ENCODE measurements around the gene RBFOX1.
"Not testable (repeated sequence)": the region's sequence is repeated elsewhere in the genome, so short reads cannot be mapped to it uniquely, and the experiment has no call there.

The RBFOX1 gene

DNA sequence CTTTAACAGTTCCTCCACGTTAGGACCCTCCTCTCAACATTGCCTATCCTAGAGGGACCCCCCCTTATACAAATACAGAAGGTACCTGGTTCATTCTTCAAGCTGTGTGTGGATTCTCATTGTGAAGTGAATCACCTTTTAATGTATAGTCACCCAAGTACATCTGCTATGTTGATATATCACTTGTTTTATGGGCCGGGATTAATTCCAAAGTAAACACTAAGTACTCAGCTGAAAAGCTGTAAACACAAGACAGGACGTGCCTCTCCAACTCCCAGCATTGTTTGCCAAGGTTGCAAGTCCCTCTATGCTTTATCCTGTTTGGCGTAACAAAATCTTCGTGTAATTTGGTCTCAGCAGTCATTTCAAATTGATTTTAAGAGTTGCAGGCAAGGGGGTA is 123.6 kb downstream of the RBFOX1 start:
- no peak for DNase-seq (ENCODE audit: low read depth in 1 of 2, low spot score in 1 of 2)

GRCh38 chr16:7458144-7458543 is 125.5 kb downstream of the RBFOX1 start:
- DNase-seq (ENCODE audit: low read depth in 1 of 2, low spot score in 1 of 2): no peak

- DNase-seq (ENCODE audit: low read depth in 1 of 2, low spot score in 1 of 2): no peak
Observed at GRCh38 chr16:7470344-7470743, 137.7 kb downstream of the RBFOX1 start.

- DNase-seq (ENCODE audit: low read depth in 1 of 2, low spot score in 1 of 2): no peak
Observed at GRCh38 chr16:7471268-7471667, 138.6 kb downstream of the RBFOX1 start.

GRCh38 chr16:7482032-7482431 is 149.4 kb downstream of the RBFOX1 start:
- no peak for DNase-seq (ENCODE audit: low read depth in 1 of 2, low spot score in 1 of 2)

DNA sequence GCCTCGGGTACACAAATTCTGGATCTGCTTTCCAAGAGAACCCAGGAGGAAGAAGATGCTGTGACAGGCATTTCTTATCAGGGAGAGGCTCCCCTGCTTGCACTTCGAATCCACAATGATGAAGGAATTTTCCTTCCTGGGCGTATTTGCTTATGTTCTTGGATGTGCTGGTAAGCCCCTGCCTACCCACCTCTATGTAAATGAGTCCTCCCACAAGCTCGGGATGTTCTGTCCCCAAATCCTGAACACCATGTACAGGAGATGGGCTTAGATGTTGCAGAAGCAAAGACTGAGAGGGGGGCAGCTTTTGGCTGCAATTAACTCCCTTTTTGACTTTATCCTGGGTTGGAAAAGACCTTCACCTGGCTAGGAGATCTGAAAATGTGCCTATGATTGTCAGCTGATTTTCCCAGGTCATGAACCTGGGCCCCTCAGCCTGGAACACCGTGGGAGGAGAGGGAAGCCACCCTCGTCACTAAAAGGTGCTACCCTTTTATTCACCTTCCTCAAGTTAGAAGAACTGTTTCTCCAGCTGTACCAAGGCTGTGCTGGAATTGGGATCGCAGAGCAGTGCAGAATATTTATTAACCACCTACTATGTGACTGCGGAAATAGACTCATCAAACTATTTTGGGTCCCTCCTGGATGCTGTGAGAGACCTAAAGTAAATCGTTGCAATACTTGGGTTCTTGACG is 150.1 kb downstream of the RBFOX1 start:
- no peak for DNase-seq (ENCODE audit: low read depth in 1 of 2, low spot score in 1 of 2)

DNA sequence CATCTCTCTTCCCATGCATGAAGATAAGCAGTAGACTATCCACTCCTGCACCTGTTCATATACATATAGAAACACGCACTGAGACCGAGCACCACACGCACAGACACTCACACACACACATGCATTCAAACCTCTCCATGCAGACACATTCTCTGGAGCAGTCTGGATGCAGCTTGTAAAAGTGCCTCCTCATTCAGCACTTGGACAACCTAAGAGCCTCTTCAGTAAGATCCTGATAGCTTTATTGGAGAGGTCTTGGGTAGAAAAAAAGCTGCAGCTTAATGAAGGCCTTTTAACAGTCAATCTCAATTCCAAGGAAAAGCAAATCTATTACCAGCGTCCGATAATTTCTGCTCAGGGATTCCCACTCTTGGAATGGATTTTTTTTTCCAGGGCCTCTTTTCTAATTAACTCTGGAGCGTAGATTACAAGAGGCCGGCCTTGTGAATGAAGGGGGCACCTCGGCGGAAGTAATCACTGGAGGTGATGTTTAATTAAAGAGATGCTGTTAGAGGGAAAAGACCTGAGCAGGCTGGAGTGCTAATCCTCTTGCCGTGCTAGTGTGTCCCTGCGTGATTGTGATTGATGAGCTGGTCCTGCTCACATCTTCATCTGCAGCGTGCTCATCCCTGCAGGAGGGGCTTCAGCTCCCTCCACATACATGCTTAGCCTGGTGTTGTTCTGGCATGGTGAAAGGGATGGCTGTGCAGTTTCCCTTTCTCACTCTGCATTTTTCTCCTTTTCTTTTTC is 155.1 kb downstream of the RBFOX1 start:
- no peak for DNase-seq (ENCODE audit: low read depth in 1 of 2, low spot score in 1 of 2)

DNA sequence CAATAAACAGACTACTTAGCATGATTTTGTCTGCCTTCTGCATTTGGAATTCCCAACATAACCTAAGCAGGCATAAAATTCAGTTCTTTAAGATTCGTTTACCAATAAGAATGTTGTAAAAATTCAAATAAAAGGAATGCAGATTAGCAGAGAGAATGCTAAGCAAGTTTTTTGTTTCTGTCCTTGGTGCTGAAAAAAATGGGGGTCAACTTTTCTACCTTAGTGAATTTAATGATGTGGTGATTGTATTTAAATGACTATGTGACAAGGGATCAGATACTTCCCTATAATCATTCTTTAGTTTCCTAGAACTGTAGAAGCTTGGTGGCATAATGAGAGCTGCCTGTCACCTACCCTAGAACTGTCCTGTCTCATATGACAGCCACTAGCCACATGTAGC is 159.5 kb downstream of the RBFOX1 start:
- DNase-seq (ENCODE audit: low read depth in 1 of 2, low spot score in 1 of 2): no peak

DNA sequence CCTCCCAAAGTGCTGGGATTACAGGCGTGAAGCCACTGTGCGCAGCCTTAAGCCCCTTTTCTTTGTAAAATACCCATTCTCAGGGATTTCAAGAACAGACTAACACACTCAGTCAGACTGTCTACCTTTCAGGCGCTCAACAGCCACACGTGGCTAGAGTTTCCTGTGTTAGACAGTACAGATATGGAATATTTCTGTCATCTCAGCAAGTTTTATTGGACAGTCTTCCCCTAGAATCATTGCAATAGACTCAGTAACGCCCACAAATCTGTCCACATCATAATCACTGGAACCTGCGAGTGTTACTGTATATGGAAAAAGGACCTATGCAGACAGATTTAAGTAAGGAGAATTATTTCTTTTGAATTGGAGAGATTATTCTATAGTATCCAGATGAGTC is 160.5 kb downstream of the RBFOX1 start:
- no peak for DNase-seq (ENCODE audit: low read depth in 1 of 2, low spot score in 1 of 2)

DNA sequence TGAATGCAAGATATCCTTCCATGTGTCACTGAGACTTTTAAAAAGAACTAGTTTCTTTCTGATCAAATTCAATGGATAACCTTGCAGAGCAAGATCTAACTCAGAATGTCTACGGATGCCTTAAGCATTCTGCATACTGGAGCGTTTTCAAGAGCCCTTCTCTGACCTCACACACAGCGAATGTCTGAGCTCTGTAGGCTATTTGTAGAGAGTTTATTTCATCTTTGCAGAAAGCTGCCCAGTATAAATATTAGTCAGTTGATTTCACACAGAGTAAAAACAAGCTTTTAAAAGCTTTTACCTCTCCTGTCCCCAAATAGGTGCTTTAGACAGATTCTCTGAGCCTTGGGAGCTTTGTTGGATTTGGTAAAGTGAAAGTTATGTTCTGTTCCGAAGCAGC is 165.0 kb downstream of the RBFOX1 start:
- DNase-seq (ENCODE audit: low read depth in 1 of 2, low spot score in 1 of 2): no peak

DNA sequence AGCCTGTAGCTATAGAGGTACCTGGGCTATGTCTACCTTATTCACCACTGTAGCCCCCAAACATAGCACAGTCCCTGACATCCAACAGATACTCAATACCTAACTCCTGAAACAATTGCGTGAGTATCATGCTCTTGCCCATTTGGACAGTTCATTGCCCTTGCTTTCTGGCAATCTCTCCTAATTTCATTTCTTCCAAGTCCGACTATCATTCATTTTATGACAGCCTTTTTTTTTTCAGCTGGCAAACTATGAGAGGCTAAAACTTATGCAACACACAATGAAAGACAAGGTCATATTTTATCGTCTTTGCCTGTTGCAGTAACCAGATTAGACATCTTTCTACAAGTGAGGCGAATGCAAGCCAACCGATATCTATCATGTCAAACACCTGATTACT is 169.2 kb downstream of the RBFOX1 start:
- no peak for DNase-seq (ENCODE audit: low read depth in 1 of 2, low spot score in 1 of 2)

DNA sequence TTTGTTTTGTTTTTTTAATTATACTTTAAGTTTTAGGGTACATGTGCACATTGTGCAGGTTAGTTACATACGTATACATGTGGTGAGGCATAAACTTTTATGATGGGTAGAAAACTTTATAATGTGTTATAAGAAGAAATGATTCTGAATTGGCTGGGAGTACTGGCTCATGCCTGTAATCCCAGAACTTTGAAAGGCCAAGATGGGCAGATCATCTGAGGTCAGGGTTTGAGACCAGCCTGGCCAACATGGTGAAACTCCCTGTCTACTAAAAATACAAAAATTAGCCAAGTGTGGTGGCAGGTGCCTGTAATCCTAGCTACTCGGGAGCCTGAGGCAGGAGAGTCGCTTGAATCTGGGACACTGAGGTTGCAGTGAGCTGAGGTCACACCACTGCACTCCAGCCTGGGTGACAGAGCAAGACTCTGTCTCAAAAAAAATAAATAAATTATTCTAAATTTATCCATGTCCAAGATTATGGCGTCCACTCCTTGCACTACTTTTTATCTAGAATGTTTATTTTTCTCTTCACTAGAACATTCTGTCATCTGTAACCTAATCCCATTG is 170.0 kb downstream of the RBFOX1 start:
- DNase-seq (ENCODE audit: low read depth in 1 of 2, low spot score in 1 of 2): not testable (repeated sequence)

DNA sequence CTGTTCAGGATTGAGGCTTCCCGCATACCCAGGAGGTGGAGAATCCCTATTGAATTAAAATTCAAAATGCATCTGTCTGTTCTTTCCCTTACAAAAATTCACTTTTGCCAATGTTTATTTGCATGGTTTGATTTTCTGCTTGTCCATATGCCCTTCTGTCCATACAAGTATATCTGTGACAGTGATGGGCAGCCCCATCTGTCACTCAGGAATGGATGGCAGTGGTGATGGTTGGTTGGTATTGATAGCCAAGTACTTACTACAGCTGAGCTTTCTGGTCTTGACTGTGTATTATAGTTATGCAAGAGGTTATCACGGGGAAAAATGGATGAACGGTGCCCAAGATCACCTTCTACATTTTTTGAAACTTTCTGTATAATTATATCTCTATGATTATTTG is 171.0 kb downstream of the RBFOX1 start:
- no peak for DNase-seq (ENCODE audit: low read depth in 1 of 2, low spot score in 1 of 2)

GRCh38 chr16:7504844-7505243 is 172.2 kb downstream of the RBFOX1 start:
- no peak for DNase-seq (ENCODE audit: low read depth in 1 of 2, low spot score in 1 of 2)

GRCh38 chr16:7505495-7505894 is 172.8 kb downstream of the RBFOX1 start:
- DNase-seq (ENCODE audit: low read depth in 1 of 2, low spot score in 1 of 2): no peak

DNA sequence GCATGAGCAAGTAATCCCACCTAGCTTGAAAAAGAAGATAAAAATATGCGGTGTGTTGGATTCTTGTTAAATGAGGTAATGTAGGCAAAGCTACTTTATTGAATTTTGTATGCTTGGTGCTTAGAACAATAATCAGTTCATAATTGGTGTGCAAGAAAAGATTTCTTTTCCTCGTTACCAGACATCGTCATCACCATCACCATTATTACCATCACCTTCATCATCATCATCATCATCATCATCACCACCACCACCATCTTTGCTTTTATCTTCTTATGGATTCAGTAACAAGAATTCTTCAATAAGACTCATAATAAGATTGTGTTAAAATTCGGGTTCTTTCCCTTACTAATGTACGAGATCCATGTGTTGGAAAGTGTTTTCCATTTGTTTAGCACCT is 173.7 kb downstream of the RBFOX1 start:
- DNase-seq (ENCODE audit: low read depth in 1 of 2, low spot score in 1 of 2): no peak

DNA sequence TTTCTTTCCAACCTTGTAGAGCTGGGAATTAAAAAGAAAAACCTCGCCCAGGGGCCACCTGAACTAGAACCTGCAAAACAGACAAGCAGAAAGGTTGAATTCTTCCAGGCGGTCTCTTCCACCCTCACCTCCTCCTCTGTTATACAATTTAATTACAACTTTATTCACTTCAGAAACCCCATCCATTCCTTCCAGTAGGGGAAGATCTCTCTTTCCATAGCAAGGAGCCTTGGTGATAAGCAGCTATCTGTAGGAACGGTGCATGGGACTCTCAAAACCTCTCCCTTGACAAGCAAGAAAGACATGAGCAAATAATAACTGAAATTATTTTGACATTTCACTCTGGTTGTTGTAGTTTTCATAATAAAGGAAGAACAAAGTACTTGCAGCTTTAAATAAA is 176.0 kb downstream of the RBFOX1 start:
- no peak for DNase-seq (ENCODE audit: low read depth in 1 of 2, low spot score in 1 of 2)

DNA sequence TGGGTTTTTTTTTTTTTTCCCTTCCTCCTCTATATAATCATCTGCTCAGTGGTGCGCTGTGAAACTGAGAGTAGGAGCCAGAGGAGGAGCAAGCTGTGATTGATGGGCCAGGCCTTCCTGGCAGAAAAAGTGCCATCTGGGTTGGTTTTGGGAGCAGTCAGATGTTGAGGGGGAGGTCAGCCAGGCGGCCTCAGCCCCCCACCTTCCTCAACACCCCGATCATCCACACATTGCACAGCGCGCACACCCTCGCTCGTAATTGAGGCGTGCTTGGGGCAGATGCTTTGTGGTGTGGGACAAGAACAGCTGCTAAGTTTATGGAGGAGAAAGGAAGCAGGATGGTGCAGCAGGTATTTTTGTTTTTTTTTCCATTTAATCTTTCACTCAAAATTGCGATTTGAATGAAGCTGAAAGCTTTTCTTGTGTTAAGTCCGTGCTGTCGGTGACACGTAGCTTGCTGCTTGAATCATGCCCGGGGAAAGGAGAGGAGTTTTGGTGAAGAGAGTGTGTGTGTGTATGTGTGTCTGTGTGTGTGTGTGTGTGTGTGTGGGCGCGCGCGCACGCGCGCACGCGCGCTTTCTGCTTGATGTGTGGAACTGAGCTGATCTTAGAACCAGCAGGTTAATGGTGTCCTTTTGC is 177.4 kb downstream of the RBFOX1 start:
- no peak for DNase-seq (ENCODE audit: low read depth in 1 of 2, low spot score in 1 of 2)

- no peak for DNase-seq (ENCODE audit: low read depth in 1 of 2, low spot score in 1 of 2)
Observed at GRCh38 chr16:7511549-7512260, 179.1 kb downstream of the RBFOX1 start.

GRCh38 chr16:7512503-7512902 is 179.9 kb downstream of the RBFOX1 start:
- DNase-seq (ENCODE audit: low read depth in 1 of 2, low spot score in 1 of 2): no peak

DNA sequence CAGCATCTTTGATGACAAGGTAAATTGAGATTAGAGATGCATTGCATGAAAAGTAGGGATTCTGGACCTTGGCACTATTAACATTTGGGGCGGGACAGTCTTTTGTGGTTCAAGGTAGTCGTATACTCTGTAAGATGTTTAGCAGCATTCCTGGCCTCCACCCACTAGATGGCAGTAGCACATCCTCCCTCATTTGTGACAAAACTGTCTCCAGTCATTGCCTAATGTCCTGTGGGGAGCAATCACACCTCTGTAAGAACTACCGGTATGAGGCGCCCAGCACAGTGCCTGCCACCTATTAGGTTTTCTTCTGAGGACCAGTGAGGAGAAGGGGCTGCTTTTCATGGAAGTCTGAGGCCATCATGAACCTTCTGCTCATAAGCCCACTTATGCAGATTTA is 180.8 kb downstream of the RBFOX1 start:
- DNase-seq (ENCODE audit: low read depth in 1 of 2, low spot score in 1 of 2): no peak

Measured in activated T-helper 1 cell treated with anti-CD3 and anti-CD28 coated beads, Interleukin-2, amount 50 U/mL, for 16 hours (primary cell).